M059J (cell line): ENCODE measurements around the gene NEK9. TPM values are rescaled to one million over a fixed set of nuclear protein-coding genes. Genes with fewer than 3 reads are reported as not detected.

Experiments
- DNase-seq: peaks from one replicate; pipeline ENCODE4 v3.0.0-alpha.2; 2012; ENCODE audit warnings: low read depth
- total RNA-seq: library from RNA; depleted of rRNA; stranded (reverse); fragments of >200 nt; shearing (Covaris generic); gene quantifications from 2 replicates; pipeline ENCODE4 v1.2.3, GENCODE V29; 2014; rRNA removed

The NEK9 gene
- total RNA-seq, 1 experiment from 2014 or later = 16.4 TPM

DNA sequence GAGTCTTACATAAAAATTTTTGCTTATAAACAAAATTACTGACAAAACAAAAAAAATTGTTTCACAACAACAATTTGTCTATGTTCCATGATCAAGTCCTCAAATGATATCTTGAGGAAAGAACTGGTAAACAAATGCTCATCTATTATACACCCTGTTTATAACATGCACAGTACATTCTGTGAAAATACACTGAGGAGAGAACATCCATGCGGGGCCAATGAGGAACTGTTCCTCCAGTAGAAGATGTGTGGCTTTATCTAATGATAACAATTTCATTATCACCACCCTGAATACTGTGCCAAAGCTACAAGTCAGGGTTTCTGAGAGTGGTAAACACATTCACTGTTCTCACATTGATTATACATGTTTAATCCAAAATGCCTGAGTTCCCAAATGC is 86.3 kb downstream of the NEK9 start:
- DNase-seq = no peak

GRCh38 chr14:75032939-75033338 is 93.9 kb downstream of the NEK9 start:
- DNase-seq = no peak

GRCh38 chr14:75030147-75030546 is 96.7 kb downstream of the NEK9 start:
- no peak for DNase-seq

Other genes with a start within 250 kb of the NEK9 start
- 28.5 and 36.1 TPM in 2 replicates for gene DLST, start 245.1 kb downstream of the NEK9 start, total RNA-seq
- gene RPS6KL1, start 203.8 kb downstream of the NEK9 start, total RNA-seq = not detected in 2 replicates
- 9.3 and 11.7 TPM in 2 replicates for gene PGF, start 171.5 kb downstream of the NEK9 start, total RNA-seq
- gene EIF2B2, start 124.1 kb downstream of the NEK9 start, total RNA-seq = 66.1 and 67.4 TPM in 2 replicates
- gene MLH3, start 75.6 kb downstream of the NEK9 start, total RNA-seq = 5.0 and 12.4 TPM in 2 replicates
- 41.3 and 66.9 TPM in 2 replicates for gene ACYP1, start 63.0 kb downstream of the NEK9 start, total RNA-seq
- 1.3 and 9.8 TPM in 2 replicates for gene ZC2HC1C, start 57.4 kb downstream of the NEK9 start, total RNA-seq
- 373 and 460 TPM in 2 replicates for gene TMED10, start 49.6 kb upstream of the NEK9 start, total RNA-seq
- gene FOS, start 151.8 kb upstream of the NEK9 start, total RNA-seq = 24.0 and 31.6 TPM in 2 replicates